GM19452 (cell line): ENCODE data around the gene PTTG1.

Experiments used
- ATAC-seq: cut with Tn5 transposase; IDR thresholded peaks from one replicate; pipeline ENCODE4 v1.9.1; 2021; ENCODE audit not compliant: unreplicated experiment

The PTTG1 gene

DNA sequence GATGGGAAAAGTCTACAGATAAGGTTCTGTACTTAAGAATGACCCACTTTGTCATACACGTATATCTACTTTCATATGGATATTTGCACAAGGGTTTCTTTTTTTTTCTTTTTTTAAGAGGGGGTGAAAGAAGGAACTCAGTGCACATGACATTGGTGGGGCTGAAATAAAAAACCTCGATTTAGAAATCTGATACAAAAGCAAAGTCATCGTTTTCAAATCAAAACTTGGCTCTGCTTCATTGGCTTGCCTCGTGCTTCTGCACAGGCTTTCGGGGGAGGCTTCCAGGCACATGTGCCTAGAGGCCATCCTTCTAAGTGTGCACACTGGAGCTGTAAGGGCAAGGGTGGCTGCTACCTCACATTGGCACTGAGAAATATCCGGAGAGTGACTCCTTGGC lies 31.1 kb downstream of the PTTG1 start:
- ATAC-seq: no peak

DNA sequence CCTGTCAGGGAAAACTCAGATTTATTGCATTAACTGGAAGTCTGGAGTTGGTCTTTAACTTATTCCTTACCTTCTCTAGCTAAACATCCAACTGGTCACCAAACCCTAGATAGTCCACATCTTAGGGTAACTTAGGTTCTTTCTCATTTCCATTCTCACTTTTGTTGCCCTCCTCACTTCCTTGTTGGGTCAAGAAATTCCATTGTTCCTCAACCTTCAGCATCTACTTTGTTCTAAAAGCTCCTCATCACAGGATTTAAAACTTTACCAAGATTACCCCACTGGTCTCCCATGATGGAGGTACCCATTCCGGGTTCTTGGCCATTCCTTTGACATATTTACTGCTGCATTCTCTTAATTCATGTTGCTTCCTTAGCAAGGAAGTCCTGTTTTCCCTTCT lies 32.1 kb downstream of the PTTG1 start:
- no peak for ATAC-seq

DNA sequence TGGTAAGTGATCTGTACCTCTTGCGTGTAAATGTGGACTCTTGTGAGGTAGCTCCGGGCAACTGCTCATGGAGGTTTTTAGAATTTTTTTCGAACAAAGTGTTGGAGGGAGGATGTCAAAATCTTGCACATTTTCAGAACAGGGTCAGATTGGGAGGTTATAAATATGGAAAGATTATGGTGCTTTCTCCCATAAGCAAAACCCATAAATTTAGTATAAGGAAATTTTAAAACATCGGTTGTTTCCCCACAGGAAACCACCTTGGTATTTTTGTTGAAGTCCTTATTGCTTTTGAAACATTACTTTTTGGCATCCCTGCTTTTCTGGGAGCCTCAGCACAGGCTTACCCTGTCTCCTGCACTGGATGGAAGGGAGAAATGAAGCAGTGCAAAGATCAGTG lies 33.9 kb downstream of the PTTG1 start:
- ATAC-seq: no peak

DNA sequence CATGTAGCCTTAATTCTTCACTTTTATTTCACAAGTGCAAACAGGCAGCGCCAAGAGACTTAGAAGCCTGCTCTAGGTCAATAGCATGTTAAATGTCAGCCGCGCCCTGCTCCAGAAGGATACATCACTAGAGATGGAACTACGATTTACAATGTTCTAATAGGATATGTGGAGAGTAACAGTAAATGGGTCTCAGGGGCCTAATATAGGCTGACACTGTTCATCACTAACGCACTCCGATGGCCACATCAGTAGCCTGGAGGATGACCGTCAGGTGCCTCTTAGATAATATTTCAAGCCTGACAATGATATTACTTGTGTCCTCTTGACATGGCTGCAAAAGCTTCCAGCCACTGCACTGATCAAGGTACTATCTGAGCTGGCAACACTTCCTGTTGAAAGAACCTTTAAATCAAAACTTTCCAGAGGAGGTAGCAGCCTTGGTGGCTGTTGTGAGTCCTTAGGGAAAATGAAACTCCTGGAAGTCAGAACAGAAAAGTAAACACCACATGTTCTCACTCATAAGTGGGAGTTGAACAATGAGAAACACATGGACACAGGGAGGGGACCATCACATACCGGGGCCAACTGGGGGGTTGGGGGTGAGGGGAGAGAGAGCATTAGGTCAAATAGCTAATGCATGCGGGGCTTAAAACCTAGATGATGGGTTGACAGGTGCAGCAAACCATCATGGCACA lies 35.0 kb downstream of the PTTG1 start:
- ATAC-seq: no peak

DNA sequence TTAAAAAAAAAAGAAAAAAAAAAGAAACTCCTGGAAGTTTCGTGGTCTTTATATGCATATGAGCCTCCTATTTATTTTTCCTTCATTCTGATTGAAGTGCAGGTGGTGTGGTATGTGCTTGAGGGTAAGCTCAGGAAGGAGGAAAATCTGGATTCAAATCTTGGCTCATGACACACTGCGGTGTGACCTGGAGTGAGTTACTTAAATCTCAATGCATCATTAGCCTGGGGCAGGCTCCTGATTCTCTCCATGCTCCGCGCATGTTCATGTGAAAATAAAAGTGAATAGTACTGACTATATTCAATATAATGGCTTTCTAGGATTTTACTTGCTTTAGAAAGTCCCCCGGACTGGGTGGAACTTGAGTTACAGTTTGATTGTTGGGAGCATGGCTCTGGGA lies 35.6 kb downstream of the PTTG1 start:
- no peak for ATAC-seq

DNA sequence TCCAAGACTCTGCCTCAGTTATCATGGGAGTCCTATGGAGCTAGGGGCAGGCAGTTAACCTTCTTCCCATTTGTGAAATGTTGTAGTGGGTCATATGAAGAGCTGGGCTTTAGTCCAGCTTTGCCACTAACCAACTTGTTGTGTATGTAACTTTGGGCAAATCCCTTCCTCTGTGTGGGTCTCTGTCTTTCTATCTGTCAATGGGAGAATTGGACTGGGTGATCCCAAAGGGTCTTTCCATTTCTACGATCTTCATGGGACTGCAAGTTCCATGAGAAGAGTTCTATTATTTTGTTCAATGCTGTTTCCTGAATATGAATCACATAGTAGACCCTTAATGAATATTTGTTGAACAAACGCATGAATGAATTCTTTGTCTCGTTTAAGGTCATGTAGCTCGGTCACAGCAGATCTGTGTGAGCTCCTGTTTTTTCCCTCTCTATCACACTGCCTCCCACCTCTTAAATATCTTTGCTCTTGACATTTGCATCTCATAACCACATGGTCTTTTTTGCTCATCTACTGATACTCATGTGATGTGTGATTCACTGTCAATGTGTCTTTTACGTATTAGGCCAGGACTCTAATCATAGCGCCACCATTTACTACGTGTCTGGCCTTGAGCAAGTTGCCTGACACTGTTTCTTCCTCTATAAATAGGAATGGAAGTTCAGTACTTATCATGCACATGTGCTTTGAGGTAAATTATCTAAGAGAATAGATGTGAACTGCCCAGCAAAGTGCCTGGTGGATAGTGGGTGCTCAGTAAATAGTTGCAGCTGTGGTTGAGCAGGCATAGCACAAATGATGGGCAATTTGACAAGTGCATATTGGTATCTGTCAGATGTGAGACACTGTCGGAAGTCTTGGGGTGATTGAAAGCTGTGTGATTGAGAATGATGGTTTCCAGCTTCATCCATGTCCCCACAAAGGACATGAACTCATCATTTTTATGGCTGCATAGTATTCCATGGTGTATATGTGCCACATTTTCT lies 37.4 kb downstream of the PTTG1 start:
- peak; percentile 70 for ATAC-seq

DNA sequence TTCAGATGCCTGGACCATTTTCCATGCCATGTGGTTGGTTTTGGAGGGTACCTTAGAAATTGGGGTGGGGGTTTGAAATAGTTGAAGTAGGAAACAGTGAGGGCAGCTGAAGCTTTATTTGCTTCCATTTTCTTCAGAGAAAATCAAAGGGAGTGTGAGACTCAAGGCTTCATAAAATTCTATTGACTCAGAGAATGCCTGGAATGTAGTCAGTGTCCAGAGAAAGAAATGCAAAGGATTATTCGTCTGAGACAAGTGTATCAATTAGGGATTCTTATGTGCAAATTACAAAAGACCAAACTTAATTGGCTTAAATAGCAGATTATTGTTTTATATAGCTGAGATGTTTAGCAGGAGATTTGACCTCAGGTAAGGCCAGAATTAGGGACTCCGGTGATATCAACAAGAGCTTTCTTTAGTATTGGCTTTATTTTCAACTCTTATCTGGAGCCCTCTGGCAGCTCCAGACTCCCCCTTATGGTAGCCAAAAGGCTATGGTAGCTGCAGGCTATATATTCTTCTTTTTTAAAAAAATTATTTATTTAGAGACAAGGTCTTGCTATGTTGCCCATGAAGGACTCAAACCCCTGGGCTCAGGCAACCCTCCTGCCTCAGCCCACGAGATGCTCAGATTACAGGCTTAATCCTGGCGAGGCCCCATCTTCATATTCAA lies 38.9 kb downstream of the PTTG1 start:
- no peak for ATAC-seq

DNA sequence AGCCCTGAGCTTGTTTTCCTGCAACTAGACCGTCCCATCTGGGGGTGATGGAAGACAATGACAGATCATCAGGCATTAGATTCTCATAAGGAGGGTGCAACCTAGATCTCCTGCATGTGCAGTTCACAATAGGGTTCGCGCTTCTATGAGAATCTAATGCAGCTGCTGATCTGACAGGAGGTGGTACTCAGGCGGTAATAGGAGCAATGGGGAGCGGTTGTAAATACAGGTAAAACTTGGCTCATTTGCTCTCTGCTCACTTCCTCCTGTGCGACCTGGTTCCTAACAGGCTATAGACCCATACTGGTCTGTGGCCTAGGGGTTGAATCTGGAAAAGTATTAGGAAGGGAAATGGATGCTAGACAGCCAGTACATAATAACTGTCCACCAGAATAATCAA lies 39.7 kb downstream of the PTTG1 start:
- no peak for ATAC-seq

DNA sequence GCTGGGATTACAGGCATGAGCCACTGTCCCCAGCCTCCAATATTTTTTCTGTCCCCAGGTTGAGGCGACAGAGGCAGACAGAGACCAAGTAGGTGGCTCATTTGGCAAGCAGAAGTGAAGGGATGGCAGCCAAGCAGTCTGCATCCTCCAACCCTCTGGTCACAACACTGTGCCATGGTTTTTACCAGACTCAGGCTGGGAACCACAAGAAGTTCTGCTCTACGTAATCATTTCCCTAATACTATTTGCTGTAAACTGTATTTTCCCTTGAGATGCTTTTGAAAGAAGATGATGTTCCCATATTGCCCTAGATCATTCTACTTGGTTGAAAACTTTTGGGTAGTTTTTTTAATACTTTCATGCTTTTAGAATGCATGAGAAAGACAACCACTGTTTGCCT lies 40.5 kb downstream of the PTTG1 start:
- ATAC-seq: no peak

DNA sequence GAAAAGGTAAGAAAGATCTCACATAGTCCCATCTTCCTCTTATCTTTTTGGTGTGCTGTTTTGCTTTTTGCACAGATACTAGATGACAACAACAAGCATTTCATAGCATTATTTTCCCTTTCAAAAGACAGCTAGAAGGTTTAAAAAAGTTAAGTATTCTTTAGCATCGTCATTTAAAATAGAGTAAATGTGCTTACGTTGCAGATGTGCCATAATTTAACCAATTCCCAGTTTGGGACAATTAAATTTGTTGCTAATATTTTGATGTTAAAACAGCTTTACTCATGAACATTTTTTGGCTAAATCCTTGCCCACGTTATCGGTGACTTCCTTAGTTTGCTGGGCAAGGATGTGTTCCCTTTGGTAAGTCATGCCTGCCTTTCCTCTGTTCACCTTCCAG lies 41.6 kb downstream of the PTTG1 start:
- ATAC-seq: no peak

DNA sequence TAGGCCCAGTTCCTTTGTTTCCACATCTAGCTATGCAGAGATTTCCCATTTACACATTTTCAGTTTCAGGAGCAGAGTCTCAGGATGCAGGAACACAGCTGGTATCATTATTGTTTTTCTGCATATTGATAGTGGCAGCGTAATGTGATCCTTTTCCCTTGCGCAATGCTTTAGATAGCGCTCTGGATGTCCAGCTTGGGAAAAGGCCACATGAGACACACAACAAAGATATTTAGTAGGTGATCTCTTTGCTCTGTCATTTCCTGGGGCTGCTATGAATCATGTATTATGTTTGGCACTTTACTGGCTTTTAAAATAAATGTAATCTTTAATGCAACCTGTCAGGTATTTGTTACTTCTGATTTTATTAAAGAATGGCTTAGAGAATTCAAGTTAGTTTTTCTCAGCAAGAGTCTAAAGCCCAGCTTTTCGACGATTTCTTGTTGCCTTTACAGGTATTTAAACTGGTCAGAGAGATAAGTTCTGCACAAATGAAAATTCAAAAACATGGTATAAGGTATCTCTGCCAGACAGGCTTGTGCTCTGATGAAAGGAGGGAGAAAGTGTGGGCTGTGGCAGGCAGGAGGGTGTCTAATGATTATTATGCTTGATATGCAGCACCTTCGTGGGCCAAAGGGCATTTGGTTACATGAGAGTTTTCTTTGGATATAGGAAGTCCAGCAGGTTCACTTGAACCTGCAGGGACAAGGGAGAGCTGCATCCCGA lies 42.2 kb downstream of the PTTG1 start:
- ATAC-seq: no peak

DNA sequence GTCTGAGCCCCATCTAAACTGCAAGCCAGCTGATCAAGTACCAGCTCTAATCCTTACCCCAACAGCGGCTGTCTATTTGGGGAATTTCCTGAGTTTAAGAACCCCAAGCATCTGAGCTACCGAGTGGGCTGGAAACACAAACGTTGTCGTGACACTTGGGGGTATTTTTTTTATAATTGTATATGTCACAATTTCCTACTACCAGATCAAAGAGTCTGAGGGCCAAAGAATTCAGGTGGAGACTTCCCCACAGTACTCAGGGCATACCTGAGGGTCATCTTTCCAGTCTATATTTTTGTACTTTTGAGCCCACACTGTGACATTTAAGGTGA lies 42.8 kb downstream of the PTTG1 start:
- no peak for ATAC-seq

DNA sequence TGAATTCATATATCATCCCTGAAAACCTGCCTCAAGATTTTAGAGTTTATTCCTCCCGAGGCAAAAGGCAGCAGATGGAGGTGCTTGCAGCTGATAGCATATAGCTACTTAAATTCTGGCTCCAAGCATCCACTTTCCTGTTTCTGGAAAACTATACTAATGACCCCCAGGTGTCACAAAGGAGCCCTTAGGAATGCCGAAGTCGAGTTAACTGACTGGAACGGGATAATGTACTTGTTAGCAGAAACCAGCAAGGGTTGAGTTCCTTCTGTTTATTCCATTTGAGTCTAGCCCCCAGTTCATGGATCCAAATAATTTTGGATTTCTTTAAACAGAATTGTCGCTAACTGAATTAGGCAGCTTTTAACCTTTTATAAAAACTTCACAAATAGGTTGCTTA lies 44.5 kb downstream of the PTTG1 start:
- ATAC-seq: no peak

DNA sequence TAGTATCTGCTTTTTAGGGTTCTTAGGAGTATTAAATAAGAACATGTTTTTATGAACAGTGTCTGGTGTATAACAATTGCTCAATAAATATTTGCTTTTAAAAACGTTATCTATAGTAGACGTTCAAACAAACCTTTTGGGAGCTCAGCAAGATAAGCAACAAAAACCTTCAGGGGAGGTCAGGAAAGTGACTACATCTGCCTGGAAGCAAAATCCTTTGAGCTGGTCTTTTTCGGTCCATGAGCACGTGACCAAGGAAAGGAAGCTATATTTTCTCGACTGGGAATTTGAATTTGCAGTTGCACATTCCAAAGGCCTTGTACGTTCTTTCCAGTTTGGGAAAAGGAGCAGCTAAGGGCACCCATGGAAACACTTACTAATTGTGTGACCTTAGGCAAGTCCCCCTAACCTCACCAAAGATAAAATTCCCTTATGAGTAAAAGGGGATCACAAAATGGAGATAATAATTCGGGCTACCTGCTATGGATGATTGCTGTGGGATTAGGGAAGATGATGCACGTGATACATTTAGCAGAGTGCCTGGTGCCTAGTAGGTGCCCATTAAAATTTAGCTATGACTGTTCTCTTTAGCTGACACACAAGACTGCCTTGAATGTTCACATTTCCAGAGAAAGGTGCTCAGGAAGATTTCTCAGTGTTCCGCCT lies 45.4 kb downstream of the PTTG1 start:
- peak; percentile 2 for ATAC-seq

DNA sequence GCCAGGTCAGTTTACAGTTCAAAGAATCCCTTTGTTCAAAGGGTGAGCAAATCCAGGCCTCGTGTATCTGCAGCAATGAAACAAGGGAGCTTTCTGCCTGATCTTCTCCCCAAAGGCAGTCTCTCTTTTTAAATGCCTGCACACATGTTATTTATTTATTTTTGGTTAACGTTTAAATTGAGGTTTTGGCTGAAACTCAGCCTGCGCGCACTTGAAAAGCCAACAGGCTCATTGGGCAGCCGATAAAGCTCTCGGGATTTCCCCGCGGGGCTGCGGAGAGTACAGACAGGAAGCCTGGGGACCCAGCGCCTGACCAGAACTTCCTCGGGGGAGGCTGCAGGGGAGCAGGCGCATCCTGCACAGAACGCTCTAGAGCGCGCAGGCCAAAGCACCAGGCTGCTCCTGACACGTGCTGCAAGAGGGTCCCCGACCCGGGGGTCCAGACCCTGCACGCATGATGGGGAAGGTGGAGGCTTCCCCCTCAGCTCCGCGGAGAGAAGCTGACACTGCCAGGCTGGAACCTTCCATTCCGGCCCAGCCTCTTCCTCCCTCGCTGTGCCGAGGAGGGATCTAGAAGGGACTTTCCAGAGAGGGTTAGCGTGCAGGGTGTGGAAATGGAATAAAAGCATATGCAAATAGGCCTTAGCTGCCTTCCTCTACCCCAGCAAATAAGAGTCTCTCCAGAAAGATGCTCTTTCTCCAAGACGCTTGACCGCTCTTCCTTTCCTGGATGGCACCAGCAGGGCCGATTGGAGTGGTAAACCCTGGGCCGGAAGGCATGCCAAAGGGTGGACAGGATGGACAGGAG lies 46.1 kb downstream of the PTTG1 start:
- peak; percentile 95 for ATAC-seq

DNA sequence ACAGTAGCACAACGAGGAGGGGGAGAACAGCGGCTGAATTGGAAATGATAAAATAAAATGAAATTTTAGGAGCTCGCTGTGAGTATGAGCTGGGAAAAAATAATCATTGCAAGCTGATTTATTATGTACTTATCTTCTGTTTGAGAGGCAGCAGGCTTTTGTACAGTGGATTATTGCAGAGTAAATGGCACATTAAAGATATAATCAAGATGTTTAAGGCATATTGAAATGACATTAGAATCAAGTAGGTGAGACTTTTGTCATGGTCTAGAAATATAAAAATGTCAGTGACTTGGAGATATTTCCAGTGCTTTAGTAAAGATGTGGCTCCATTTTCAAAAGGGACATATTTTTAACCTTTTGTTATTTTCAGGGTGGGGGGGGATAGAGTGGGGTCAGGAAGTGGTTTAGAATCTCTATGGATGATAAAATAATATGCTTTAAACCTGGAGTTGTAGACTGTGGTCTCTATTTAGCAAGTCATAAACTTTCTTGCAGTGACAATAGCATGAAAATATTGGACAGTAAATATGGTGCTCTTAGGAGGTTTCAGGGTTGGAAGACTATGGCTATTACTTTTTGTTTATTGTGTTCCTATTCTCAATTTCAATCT lies 46.8 kb downstream of the PTTG1 start:
- ATAC-seq: no peak

DNA sequence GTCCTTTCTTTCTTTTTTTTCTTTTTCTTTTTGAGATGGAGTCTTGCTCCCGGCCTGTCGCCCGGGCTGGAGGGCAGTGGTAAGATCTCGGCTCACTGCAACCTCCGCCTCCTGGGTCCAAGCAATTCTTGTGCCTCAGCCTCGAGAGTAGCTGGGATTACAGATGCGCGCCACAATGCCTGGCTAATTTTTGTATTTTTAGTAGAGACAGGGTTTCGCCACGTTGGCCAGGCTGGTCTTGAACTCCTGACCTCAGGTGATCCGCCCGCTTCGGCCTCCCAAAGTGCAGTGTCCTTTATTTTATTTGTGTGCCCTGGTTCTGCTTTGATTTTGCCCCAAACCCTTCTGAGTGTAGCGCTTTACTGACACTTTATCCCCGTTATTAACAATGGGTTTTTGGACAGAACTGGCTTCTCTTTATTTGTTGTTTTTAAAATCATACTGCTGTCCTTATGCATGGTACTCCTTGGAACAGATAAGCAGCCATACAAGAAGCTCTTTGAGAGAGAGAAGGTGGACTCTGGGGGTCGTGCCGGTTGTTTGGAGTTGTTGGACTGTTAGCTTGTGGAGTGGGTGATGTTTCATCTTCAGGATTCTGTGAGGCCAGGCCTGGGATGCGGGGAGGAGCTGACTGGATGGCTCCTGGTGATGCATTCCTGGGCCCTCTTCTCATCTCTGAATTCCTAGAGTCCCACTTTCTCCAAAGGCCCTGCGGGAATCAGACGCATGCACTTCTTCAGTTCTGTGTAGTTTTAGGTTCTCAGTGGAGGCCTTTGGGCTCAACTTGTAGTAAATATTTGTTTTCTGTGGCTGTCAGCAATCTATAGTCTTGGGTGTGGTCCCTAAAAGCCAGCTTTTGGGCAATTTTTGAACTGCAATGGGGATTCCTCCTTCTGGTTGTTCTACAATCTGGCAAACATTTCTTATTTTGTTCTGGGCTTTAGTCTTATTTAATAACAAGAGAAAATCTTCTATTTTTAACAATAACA lies 47.8 kb downstream of the PTTG1 start:
- ATAC-seq: no peak
